Activated CD8-positive, alpha-beta memory T cell treated with anti-CD3 and anti-CD28 coated beads for 1 hour (primary cell): ENCODE measurements around the gene WASF3.

ENCODE experiments used
- DNase-seq, 2 donors: peaks; one replicate each; pipeline ENCODE4 v3.0.0-alpha.2; 2020; ENCODE audit warnings: low read depth in 1 of 2; ENCODE audit errors: extremely low read depth in 1 of 2

Gene WASF3

DNA sequence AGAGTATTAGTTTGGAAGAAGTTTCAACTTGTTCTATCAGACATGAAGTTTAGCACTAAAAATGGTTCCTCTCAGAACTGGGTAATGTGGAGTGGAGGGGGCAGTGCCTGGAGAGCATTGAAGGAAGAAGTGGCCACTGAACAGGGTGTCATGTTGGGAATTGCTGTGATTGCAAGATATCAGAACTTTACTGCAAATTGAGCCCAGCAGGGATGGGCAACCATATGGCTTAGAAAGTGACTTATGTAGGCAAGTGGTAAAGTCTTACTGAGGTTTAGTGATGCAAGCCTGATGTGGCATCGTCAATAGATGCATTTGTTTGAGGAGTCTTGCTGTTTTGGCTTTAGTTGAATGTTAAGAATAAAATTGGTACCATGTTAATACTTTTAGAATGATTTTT, 31.7 kb downstream of the WASF3 start:
- no peak for DNase-seq

DNA sequence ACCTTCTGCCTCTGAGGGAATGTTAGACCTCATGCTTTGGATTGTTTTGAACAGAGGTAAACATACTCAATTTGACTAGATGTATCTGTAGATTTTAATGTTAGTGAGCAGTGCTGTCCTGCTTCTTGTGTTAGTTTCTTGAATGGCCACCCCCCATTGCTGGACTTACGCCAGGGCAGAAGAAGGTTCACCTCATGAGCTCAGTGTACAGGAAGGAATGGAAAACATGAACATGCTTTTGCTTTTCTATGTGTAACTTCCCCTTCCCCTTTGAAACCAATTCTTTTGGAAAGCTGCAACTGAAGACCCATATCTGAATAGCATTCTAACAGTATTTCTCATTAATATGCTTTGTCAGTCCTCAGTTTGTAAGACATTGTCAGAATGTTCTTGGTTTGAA, 32.3 kb downstream of the WASF3 start:
- no peak for DNase-seq

DNA sequence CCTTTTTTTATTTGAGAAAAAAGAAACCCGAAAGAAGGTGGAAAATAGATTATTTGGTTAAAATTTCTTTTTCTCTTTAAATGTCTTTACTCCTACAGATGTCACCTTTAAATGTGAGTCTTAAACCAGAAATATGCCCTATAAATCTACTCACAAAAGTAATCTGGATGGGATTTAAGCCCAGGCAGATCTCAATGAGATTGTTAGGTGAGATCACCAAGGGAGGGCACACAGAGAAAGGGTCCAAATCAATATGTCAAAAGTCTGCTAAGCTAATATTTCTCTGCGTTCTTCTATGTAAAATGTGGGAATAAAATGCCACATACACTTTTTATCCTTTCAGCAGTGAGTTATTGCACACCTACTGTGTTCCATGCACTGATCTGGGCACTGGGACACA, 32.9 kb downstream of the WASF3 start:
- DNase-seq = no peak

DNA sequence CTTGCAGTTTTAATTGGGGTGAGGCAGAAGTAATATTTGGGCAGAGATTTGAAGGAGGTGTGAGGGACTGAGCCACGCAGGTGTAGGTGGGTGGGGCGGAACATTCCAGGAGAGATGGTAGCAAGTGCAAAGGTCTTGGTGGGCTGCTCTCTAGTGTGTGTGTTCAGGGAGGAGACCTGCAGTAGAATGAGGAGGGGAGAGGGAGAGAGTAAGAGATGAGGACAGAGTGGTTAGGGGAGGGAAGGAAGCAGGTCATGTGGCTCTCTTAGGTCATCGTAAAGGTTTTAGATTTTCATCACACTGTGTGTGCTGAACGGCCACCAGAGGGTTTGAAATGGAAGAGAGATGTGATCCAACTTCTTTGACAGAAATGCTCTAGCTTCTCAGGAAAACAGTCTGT, 33.5 kb downstream of the WASF3 start:
- DNase-seq = no peak

DNA sequence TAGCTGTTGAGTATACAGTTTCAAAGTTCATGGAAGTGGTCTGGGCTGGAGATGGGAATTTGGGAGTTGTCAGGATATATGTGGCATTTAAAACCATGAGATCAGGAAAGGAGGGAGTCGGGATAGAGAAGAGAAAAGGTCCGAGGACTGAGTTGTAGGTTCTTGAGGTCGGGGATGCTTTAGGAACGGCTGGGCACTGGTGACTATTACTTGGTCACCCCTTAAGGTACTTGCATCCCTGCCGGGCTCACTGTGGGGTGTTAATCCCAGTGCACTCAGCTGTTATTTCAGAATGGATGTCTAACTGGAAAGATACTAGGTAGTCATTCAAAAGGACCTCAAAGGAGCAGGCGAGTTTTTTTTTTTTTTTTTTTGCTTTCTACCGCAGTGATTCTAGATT, 34.2 kb downstream of the WASF3 start:
- no peak for DNase-seq

DNA sequence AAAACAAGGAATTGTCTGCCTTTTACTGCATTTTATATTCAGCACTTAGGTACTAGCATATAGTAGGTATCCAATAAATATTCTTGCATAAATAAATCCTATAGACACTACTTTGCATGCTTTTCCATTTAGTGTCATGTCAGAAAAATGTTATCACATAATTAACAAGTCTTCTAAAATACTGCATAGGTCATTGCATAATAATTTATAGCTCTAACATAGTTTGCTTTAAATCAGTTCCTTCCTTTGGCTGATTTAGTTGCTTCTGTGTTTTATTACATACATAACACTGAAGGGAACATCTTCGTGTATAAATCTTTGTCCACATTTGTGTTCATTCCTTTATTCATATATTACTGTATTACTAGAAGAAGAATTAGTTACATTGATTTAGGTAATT, 36.2 kb downstream of the WASF3 start:
- DNase-seq = no peak

DNA sequence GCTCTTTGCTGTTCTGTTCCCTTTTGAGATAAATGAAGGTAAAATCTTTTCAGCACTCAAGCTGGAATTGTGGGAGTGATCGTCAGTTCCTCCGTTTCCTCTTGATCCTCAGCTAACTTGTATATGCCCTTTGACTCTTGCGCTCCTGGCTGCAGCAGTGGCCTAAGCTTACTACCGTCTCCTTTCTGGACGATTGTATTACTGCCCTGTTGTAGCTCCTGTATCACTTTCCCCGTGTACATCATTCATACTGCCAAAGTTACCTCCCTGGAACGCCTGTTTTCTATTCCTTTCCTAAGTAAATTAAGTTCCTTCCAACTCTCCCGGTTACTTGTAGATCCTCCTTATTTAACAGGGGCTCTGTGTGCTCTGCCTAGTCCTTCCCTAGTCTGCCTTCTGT, 36.9 kb downstream of the WASF3 start:
- DNase-seq = no peak

DNA sequence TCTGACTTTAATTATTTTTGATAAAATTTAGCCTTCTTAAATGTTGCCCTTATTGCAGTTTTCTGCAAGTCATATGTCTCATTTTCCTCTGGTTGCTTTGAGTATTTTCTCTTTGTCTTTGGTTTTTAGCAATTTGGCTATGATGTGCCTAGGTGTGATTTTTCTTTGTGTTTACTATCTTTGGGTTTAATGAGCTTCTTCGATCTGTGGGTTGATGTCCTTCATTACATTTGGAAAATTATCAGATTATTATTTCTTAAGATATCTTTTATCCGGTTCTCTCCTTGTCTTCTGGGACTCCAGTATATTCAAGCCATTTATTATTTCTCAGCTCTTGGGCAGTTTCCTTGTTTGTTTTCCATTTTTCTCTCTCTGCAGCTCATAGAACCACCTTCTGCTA, 39.0 kb downstream of the WASF3 start:
- no peak for DNase-seq

DNA sequence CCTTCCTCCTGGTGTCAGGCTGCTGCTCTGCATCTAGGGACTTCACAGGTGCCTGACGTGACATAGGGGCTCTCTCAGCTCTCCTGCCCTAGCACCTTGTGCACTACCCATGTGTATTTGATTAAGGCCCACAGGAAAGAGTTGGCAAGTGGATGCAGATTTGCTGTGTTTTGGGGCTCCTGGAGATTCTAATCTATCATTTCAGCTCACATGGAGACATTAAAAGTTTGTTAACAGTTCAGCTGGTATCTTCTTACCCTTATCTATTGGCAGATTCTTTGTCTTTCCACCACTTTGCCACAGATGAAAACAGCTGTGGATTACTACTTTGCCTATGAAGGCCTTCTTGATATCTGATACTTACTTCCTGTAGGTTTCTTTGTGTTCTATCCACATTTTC, 41.9 kb downstream of the WASF3 start:
- no peak for DNase-seq

DNA sequence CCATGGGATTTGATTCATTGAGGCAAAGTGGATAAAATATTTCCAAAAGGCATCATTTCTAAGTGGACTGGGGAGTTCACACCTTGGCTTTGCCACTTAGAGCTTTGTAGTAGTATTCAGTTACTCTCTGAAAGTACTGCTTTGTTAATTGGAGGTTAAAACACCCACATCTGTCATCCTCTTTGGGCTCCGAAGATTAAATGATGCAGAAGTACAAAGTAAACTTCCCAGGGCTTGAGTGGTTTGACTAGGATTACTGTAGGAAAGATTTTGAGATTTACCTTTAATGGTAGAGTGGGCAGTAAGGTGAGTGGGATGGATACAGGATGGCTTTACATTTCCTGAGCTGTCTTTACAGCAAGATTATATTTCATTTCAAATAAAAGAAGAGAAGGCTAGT, 42.4 kb downstream of the WASF3 start:
- no peak for DNase-seq

DNA sequence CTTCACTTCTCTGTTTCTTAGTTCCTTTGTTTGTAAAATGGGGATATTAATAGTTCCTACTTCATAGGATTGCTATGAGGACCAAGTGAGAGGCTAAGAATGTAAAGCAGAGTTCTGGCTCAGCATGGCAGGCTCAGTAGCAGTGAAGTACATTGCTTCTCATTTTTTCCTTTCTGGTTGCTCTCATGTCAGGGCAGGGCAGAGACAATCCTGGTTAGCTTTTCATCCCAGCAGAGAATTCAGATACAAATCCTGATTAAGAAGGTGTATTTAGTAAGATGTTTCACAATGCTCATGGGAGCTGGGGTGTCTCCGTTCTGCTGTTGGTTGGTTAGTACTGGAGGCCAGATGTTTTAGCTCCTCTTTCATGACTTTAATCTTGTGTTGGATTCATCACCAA, 42.9 kb downstream of the WASF3 start:
- DNase-seq = no peak

DNA sequence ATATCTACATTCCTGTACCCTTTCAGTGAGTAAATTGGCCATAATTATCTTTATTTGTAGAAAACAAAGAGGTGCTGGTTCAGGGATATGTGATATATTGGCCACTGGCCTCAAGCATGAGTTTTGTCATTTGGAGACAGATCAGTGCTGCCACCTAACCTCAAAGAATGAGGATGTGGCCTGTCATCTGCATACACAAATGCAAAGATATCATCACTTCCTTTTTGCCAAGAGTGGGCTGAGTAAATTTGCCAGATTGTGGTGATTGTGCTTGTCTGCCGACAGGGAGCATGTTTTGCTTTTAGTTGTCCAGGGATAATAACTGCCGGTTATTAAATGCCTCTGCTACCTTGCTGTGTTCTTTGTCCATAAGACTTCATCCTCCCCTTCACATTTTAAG, 44.2 kb downstream of the WASF3 start:
- DNase-seq = no peak

DNA sequence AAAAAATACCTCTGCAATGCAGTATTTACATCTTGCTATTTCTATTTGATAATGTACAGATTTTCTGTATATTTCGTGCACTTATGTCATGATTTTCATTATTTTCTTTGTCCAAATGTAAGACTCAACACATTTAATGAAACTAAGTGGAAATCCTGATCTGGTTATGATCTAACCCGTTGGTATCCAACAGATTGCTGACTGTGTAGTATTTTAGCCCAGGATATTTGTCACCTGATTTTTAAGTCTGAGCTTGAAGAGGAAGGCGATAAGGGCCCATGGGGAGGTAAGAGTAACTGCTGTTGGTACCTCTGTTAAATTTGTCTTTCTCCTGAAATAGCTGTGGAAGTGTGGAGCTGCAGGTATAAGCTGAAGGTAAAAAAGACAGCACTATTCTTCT, 45.3 kb downstream of the WASF3 start:
- DNase-seq = no peak

DNA sequence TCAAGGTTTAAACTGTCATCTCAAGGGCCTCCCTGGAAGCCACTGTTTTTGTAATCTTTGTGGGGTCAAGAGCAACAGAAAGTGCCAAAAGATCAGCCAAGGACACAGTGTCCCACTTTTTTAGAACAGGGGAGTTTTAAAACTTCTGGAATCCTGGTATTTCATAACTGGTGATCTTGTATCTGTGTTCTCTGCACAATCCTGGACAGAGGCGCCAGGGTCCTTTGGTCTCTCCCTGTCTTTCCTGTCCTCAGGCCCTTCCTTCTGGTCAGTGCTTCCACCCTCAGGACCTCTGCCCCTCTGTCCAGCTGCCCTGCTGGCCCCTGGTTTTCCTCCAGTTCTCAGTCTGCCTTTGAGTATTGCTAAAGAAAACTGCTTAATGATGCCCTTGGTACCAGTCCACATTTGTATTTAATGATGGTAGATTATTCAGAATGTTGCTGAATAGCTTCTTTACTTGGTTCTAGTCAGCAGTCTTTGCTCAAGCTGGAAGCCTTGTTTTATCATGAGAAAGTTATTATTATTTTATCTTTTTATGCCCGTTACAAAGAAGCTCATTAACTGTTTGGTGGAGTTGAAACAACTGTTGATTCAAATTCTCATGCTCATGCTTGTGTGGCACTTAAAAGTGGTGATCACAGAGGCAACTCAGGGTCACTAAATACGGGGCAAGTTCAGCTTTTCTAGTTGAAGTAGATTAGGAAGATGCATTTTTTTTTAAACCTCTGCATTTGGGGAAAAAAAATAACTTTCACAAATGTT, 47.5 kb downstream of the WASF3 start:
- no peak for DNase-seq

DNA sequence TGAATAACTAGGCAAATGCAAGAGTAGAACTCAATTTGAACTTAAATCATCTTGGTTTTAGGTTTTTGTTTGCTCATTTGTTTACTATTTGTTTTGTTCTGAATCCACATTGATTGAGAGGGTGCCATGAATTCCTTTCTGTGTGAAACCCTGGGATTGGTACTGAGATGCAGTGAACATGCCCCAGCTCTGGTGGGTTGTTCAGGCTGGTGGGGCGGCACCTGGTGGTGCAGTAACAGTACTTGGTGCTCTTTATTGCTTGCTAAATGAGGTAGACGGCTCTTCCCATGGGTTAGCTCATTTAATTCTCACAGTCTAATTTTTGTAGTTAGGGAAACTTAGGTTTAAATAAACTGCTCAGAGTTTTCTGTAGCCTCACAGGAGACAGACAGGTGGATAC, 48.4 kb downstream of the WASF3 start:
- no peak for DNase-seq

DNA sequence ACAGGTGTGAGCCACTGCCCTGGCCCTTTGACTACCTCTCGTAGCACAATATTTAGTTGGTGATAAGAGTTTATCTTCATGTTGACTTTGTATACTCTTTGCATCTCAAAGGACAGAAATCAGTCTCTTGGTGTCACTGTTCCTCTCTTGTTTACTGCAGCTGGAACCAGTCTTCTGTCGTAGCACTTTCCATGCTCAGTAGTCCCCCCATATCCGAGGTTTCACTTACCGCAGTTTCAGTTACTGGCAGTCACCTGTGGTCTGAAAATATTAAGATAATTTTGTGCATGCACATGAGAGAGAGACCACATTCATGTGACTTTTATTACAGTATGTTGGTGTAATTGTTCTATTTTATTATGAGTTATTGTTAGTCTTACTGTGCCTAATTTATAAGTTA, 49.1 kb downstream of the WASF3 start:
- no peak for DNase-seq

DNA sequence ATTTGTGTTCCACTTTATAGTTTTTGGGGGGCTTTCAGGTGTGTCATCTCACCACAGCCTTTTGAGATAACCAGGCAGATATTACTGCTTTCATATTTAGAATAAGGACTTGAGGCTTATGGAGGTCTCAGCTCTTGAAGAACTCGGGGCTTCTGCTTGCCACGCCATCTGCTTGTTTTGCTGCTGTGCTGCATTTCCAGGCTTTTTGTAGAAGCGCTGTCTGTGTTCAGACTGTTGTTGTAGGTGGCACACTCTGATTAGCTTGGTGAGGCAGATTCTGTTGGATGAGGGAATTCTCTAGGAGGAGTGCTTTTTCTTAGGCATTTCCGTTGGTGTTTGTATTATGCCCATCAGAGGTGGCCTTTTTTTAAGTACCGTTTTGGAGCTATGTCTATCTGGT, 57.2 kb downstream of the WASF3 start:
- no peak for DNase-seq

DNA sequence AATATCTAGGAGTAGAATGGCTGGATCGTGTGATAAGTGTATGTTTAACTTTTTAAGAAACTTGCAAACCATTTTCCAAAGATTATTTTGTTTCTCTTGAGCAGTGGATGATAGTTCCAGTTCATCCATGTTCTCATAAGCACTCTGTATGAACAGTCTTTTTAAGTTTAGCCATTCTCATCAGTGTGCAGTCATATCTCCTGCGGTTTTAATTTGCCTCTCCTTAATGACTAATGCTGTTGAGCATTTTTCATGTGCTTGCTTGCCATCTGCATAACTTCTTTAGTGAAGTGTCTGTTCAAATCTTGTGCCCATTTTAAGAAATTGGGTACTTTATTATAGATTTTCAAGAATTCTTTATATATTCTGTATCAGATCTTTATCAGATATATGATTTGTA, 58.6 kb downstream of the WASF3 start:
- no peak for DNase-seq

DNA sequence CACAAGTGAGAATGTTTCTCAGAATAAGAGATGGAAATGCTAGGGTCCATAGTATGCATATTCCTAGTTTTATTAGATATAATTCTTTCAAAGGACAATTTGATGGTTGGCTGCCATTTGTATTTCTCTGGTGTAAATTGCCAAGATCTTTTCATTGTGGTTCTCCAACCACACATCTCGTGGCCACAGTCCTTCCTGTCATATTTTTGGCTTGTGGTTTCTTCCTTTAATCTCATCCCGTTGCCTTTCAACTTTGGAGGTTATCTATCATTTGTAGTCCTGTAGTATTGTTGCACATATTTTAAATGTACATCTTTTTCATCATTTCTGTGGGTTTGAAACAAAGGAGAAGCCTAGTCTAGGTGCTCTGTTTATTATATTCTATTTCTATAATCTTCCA, 61.2 kb downstream of the WASF3 start:
- DNase-seq = no peak

DNA sequence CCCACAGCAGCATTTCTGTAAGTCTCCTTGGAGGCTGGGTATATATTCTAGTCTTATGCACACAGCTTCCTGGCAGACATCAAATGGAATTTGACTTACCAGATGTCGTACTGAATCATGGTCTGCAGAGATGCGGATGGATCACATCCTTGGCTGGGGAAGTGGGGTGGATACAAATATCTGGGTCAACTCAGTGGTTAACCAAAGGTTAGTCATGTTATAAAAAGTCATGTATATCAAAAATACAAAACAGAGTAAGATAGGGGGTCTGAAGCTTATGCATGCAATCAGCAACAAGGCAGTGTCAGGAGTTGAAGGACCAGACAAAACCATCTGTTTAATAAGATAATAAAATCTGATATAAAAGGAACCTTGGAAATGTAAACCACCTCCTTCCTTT, 61.9 kb downstream of the WASF3 start:
- no peak for DNase-seq

DNA sequence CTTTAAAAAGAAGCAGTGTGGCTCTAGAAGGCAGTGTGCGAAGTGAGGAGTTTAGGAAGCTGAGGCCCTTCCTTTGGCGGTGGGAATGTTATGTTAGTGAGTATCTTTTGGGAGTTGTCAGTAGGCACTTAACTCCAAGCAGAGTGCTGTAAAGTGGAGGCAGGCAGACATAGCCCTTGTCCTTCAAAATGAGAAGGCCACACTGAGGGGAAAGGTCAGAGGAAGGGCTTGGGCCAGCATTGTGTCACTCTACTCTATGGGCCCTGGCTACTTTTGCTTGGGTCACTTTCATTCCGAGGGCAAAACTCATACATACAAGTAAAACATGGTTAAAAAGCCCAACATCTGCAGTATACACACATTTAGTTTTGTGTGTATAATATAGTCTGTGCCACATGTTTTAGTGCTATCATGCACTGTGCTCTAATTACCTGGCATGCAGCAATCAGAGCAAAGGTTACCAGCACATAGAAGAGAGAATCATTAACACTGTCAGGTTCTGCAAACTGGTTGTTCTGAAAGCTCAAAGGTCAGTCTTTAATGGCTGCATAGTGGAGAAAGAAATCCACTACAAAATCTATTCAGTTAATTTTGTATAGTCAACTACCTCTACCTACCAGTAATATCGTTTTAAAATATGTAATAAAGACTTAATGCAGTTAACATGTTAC, 64.4 kb downstream of the WASF3 start:
- no peak for DNase-seq

DNA sequence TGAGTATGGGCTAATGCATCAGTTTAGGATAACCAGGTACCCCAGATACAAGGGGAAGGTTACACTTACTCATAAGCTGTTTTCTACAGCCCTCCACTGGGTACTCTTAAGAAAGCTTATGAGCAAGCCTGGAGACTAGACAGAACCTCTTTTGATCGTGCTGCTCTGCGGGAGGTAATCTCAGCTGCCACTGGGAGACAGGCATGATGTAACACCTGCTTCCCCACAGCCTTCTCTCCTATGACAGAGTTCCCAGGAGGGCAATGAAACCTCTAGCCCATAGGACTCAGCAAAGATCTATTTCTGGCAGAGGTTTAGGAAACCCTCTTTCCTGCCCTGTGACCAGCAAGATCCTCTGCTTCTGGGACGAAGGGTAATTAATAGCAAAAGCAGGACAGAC, 65.6 kb downstream of the WASF3 start:
- DNase-seq = no peak

DNA sequence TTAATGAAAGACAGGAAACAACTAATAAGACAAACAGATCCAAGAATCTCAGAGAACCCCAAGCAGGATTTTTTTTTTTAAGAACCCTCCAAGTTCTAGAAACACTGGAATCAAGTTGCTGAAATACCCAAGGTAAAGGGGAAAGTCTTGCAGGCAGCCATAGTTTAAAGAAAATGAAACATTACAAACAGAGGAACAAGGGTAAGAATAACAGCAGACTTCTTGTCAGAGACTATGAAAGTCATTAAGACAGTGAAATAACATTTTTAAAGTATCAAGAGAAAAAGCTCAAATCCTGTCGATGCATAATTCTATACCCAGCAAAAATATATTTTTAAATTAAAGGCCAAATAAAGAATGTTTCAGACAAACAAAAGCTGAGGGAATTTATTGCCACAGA, 67.1 kb downstream of the WASF3 start:
- no peak for DNase-seq
